ENCODE data around the gene RCL1.
"Not testable (repeated sequence)": the region's sequence is repeated elsewhere in the genome, so short reads cannot be mapped to it uniquely, and the experiment has no call there.

Gene RCL1

GRCh38 chr9:4792572-4793458 lies at the start of gene RCL1:
RCL1 (plus strand) TSS chr9:4792944; CDS start chr9:4793092, 148 bp downstream.
- no peak for FAIRE-seq
- TF ChIP-seq CTCF (IDR thresholded peaks at IDR 0.05; ENCODE audit: insufficient read depth, missing control alignments): no peak

GRCh38 chr9:4743131-4743875 lies 49.4 kb upstream of the RCL1 start:
- TF ChIP-seq CTCF (IDR thresholded peaks at IDR 0.05; ENCODE audit: insufficient read depth, missing control alignments): no peak
- no peak for FAIRE-seq

More at GRCh38 chr9:4792572-4793458, at the start of gene RCL1:
- peak; percentile 82 for DNase-seq (ENCODE audit: insufficient read length, low spot score)

GRCh38 chr9:4746278-4747030 lies 46.3 kb upstream of the RCL1 start:
- FAIRE-seq: no peak
- DNase-seq (ENCODE audit: insufficient read length, low spot score): no peak
- no peak for TF ChIP-seq CTCF (IDR thresholded peaks at IDR 0.05; ENCODE audit: insufficient read depth, missing control alignments)

More at GRCh38 chr9:4743131-4743875, 49.4 kb upstream of the RCL1 start:
- no peak for DNase-seq (ENCODE audit: insufficient read length, low spot score)

GRCh38 chr9:4748612-4749011 lies 44.1 kb upstream of the RCL1 start:
- no peak for FAIRE-seq

GRCh38 chr9:4750023-4750673 lies 42.6 kb upstream of the RCL1 start:
- TF ChIP-seq CTCF (IDR thresholded peaks at IDR 0.05; ENCODE audit: insufficient read depth, missing control alignments): peak; percentile 71
- DNase-seq (ENCODE audit: insufficient read length, low spot score) (no peak), FAIRE-seq (no peak)

More at GRCh38 chr9:4748612-4749011, 44.1 kb upstream of the RCL1 start:
- no peak for DNase-seq (ENCODE audit: insufficient read length, low spot score)
- no peak for TF ChIP-seq CTCF (IDR thresholded peaks at IDR 0.05; ENCODE audit: insufficient read depth, missing control alignments)

- not testable (repeated sequence) for FAIRE-seq; DNase-seq (ENCODE audit: insufficient read length, low spot score)
Measured at GRCh38 chr9:4754530-4754929, 38.2 kb upstream of the RCL1 start.

All from D721Med (cell line).